ENCODE results near the gene IFT80. TPM values are rescaled to one million over a fixed set of nuclear protein-coding genes. Genes with fewer than 3 reads are reported as not detected.

Gene IFT80
- total and polyA plus RNA-seq, 2 donors (not counting 3 experiments of a cell fraction or from before 2014, with no cell fraction given): 7.3 to 22.5 TPM

- no peaks in the 10 kb centered on the region for H3K4me1 ChIP-seq (ENCODE audit: control insufficient read depth, extremely low read depth, insufficient read depth, low read length)
- no peaks in the 10 kb centered on the region for H4K20me1 ChIP-seq (replicated peaks; ENCODE audit: control insufficient read depth, extremely low read depth, insufficient read depth, low read length)
- no peak overlapping the region for H3K9ac ChIP-seq (replicated peaks; ENCODE audit: extremely low read depth, insufficient read depth, low read length)
- intact Hi-C loops (cut with micrococcal nuclease): no loop called here
- peaks cover 0 to 2% of the 10 kb centered on the region in 2 experiments for H3K36me3 ChIP-seq (ENCODE audit: control insufficient read depth in 2 of 2, extremely low read depth in 1 of 2, insufficient read depth in 2 of 2, low read length in 2 of 2)
- CTCF ChIA-PET: interaction anchor here (1.3 to 1.7 kb wide), 2 partner anchors 9 to 12 kb away, joined by 3 to 4 read pairs; no protein-coding TSS in a partner anchor
- H3K4me3 ChIP-seq (replicated peaks in 1 of 3; ENCODE audit: insufficient read depth in 1 of 3, low read depth in 1 of 3, low read length in 3 of 3): no peak overlapping the region
- no peak for DNase-seq (ENCODE audit: low read depth, low spot score)
- H3K4me2 ChIP-seq (ENCODE audit: insufficient read depth, low read length): no peak overlapping the region
- no peak overlapping the region for H3K27ac ChIP-seq (ENCODE audit: insufficient read depth, low read depth, low read length)
- dilution Hi-C loops (cut with MboI; ENCODE audit: extremely low pct_ligation_motif_present, low sequenced_read_pairs): no loop called here
- H2AFZ ChIP-seq (ENCODE audit: low read depth, low read length): no peak overlapping the region
- POLR2A ChIA-PET: no interaction called here
- no peak for FAIRE-seq
- no peaks in the 10 kb centered on the region for H3K9me3 ChIP-seq (replicated peaks; ENCODE audit: control insufficient read depth, insufficient read depth, low read length)
- no peaks in the 10 kb centered on the region for H3K9me1 ChIP-seq (replicated peaks; ENCODE audit: control insufficient read depth, extremely low read depth, insufficient read depth, low read length)
- TF ChIP-seq EZH2 (IDR thresholded peaks at IDR 0.05; ENCODE audit: borderline replicate concordance, low read depth, low read length, severe bottlenecking) (no peak), MAX (IDR thresholded peaks at IDR 0.05; ENCODE audit: insufficient read depth, insufficient read length) (no peak), FOS (IDR thresholded peaks at IDR 0.05; ENCODE audit: borderline replicate concordance, insufficient read depth, low read length) (no peak), POLR2A (IDR thresholded peaks at IDR 0.05; ENCODE audit: low read depth, low read length) (no peak), GATA2 (IDR thresholded peaks at IDR 0.05; ENCODE audit: insufficient read depth, insufficient read length, low read depth, low read length) (no peak), JUN (IDR thresholded peaks at IDR 0.05; ENCODE audit: borderline replicate concordance, insufficient read depth, insufficient read length, low read depth) (no peak), MYC (IDR thresholded peaks at IDR 0.05; ENCODE audit: low read depth, low read length) (no peak), CTCF (IDR thresholded peaks at IDR 0.05; ENCODE audit: extremely low read depth in 1 of 2, insufficient read depth in 1 of 2, low read depth in 1 of 2, low read length in 2 of 2) (no peak), POLR2AphosphoS5 (IDR thresholded peaks at IDR 0.05; ENCODE audit: insufficient read depth, low read depth, low read length) (no peak)
- H3K79me2 ChIP-seq (ENCODE audit: control insufficient read depth, insufficient read depth, low read length): no peaks in the 10 kb centered on the region
- BruUV-seq (replicated peaks): no TSS peak
- H3K27me3 ChIP-seq (ENCODE audit: control insufficient read depth in 2 of 2, insufficient read depth in 2 of 2, low read length in 2 of 2): no peaks in the 10 kb centered on the region
Measured at GRCh38 chr3:160381470-160381869, 17.6 kb downstream of the IFT80 start.

All from endothelial cell of umbilical vein (primary cell).